GM10248 (cell line): ENCODE measurements around the gene CPA1.

Source experiments
- CTCF ChIA-PET: fragments of 300-600 bp; sonication (Branson Sonifier 250); formaldehyde crosslinking; extraction: SDS; loops from one replicate; lab custom pipeline; 2021; ENCODE audit warnings: antibody characterized with exemption; lab: Yijun Ruan, JAX
- POLR2A ChIA-PET: fragments of 350-650 bp; sonication (Branson Sonifier 250); formaldehyde crosslinking; extraction: SDS; loops from one replicate; lab custom pipeline; 2020; ENCODE audit warnings: antibody characterized with exemption; lab: Yijun Ruan, JAX
- DNase-seq: peaks from one replicate; pipeline ENCODE4 v3.0.0; 2012; ENCODE audit errors: extremely low spot score
- CTCF ChIP-seq: IDR thresholded peaks from 2 replicates; pipeline ENCODE4 v1.5.1; 2012; ENCODE audit warnings: mild to moderate bottlenecking, low read depth; ENCODE audit errors: extremely low read depth, missing control alignments, control extremely low read depth

Gene CPA1

GRCh38 chr7:130379532-130379920 lies 768 bp upstream of the CPA1 start:
- POLR2A ChIA-PET: no interaction called here
- CTCF ChIA-PET: no interaction called here
- no peak for TF ChIP-seq CTCF
- no peak for DNase-seq

- TF ChIP-seq CTCF: no peak
- ChIA-PET POLR2A (no interaction called here), CTCF (interaction anchor here (0.9 to 1.0 kb wide), 2 partner anchors 15 to 19 kb away, joined by 3 read pairs; no protein-coding TSS in a partner anchor)
- DNase-seq: no peak
Measured at GRCh38 chr7:130380861-130381455, 664 bp downstream of the CPA1 start.

GRCh38 chr7:130381468-130382312 lies 1.4 kb downstream of the CPA1 start:
- no peak for DNase-seq
- CTCF ChIA-PET: no interaction called here
- POLR2A ChIA-PET: no interaction called here
- no peak for TF ChIP-seq CTCF

GRCh38 chr7:130383187-130383980 lies 3.1 kb downstream of the CPA1 start:
- TF ChIP-seq CTCF: no peak
- CTCF ChIA-PET: no interaction called here
- DNase-seq: no peak
- POLR2A ChIA-PET: no interaction called here

- ChIA-PET POLR2A (no interaction called here), CTCF (interaction anchor here (0.8 kb wide), 1 partner anchor 9 kb away, joined by 3 read pairs; no protein-coding TSS in a partner anchor)
- TF ChIP-seq CTCF: no peak
- DNase-seq: no peak
Measured at GRCh38 chr7:130384371-130384801, 4.1 kb downstream of the CPA1 start.
